GM12878 (cell line): ENCODE measurements around the gene ZNF32. TPM values are rescaled to one million over a fixed set of nuclear protein-coding genes. Genes with fewer than 3 reads are reported as not detected.

Source experiments
- ATAC-seq: fragments of 200-7000 bp; cut with Tn5 transposase; 3 replicates; pipeline ENCODE4 v1.9.1; 2020; ENCODE audit warnings: mild to moderate bottlenecking, moderate library complexity
- BruUV-seq: library from RNA; stranded (reverse); fragments of 400-500 nt; replicated peaks from 2 replicates; lab custom pipeline; 2021; lab: Mats Ljungman, UMichigan
- CTCF ChIA-PET: fragments of 300-600 bp; sonication (Branson Sonifier 250); formaldehyde crosslinking; extraction: SDS; loops from one replicate; lab custom pipeline; 2021; ENCODE audit warnings: inconsistent platforms; lab: Yijun Ruan, JAX
- POLR2A ChIA-PET: fragments of 350-600 bp; formaldehyde crosslinking; extraction: SDS; loops from one replicate; lab custom pipeline; 2021; ENCODE audit warnings: inconsistent platforms; lab: Charles Lee
- RAD21 ChIA-PET: fragments of 300-600 bp; sonication (Branson Sonifier 250); formaldehyde crosslinking; loops from one replicate; lab custom pipeline; 2023; ENCODE audit warnings: antibody characterized with exemption; ENCODE audit not compliant: unreplicated experiment; lab: Charles Lee
- SMC1A ChIA-PET: fragments of 300-600 bp; sonication (Branson Sonifier 250); formaldehyde crosslinking; loops from one replicate; lab custom pipeline; 2023; ENCODE audit not compliant: unreplicated experiment, uncharacterized antibody; lab: Charles Lee
- DNase-seq: peaks from one replicate; pipeline ENCODE4 v3.0.0-alpha.2; 2011; ENCODE audit warnings: low read depth, low spot score
- FAIRE-seq: peaks from 3 replicates; lab custom pipeline; 2011; peaks lifted over from hg19 to GRCh38; lab: Jason Lieb, UNC
- H2AFZ ChIP-seq: 2 replicates; pipeline ENCODE4 v1.6.0; 2011; ENCODE audit warnings: low read depth, low read length, control low read depth; ENCODE audit not compliant: control insufficient read depth
- H3K27ac ChIP-seq: 2 replicates; pipeline ENCODE4 v1.5.1; 2011; ENCODE audit warnings: control low read depth; ENCODE audit not compliant: control insufficient read depth, insufficient read depth
- H3K27me3 ChIP-seq, 2 experiments: replicated peaks in 1 of 2; 2 replicates each; pipeline versions ENCODE4 v1.6.0 to v1.6.1; 2011; ENCODE audit warnings: low read length in 1 of 2; ENCODE audit not compliant: control insufficient read depth in 2 of 2, insufficient read depth in 2 of 2
- H3K36me3 ChIP-seq, 2 experiments: 2 replicates each; pipeline ENCODE4 v1.5.1; 2011; ENCODE audit warnings: low read length in 1 of 2; ENCODE audit not compliant: control insufficient read depth in 2 of 2, insufficient read depth in 2 of 2
- H3K4me1 ChIP-seq: 2 replicates; pipeline ENCODE4 v1.6.1; 2011; ENCODE audit warnings: mild to moderate bottlenecking, low read length, moderate library complexity, mixed read lengths; ENCODE audit not compliant: control insufficient read depth, insufficient read depth
- H3K4me2 ChIP-seq: 2 replicates; pipeline ENCODE4 v1.6.0; 2011; ENCODE audit warnings: control low read depth; ENCODE audit not compliant: control insufficient read depth, insufficient read depth
- H3K4me3 ChIP-seq: fragments of 200-600 bp; sonication (generic); 2 replicates; pipeline ENCODE4 v1.5.1; 2016
- H3K79me2 ChIP-seq: 2 replicates; pipeline ENCODE4 v1.6.0; 2011; ENCODE audit warnings: low read length; ENCODE audit not compliant: control insufficient read depth, insufficient read depth
- H3K9ac ChIP-seq: 2 replicates; pipeline ENCODE4 v1.8.0; 2011; ENCODE audit warnings: low read length, control low read depth, mixed read lengths; ENCODE audit not compliant: control insufficient read depth, insufficient read depth
- H3K9me3 ChIP-seq: replicated peaks from 3 replicates; pipeline ENCODE4 v1.5.1; 2011; ENCODE audit warnings: mild to moderate bottlenecking, low read length; ENCODE audit not compliant: control insufficient read depth, insufficient read depth
- H4K20me1 ChIP-seq: 2 replicates; pipeline ENCODE4 v1.6.0; 2011; ENCODE audit not compliant: control insufficient read depth, insufficient read depth
- BCLAF1 ChIP-seq: fragments of 450-650 bp; IDR thresholded peaks from 2 replicates; pipeline ENCODE4 v1.6.1; 2017; ENCODE audit warnings: antibody characterized with exemption, mild to moderate bottlenecking, moderate library complexity
- EED ChIP-seq: sonication (generic); IDR thresholded peaks from 2 replicates; pipeline ENCODE4 v1.6.1; 2016; ENCODE audit warnings: antibody characterized with exemption, low read depth
- IKZF1 ChIP-seq: fragments of 450-650 bp; conservative IDR thresholded peaks from 2 replicates; pipeline ENCODE4 v1.6.1; 2017; ENCODE audit warnings: antibody characterized with exemption, mild to moderate bottlenecking
- MTA2 ChIP-seq: fragments of 450-650 bp; IDR thresholded peaks from 2 replicates; pipeline ENCODE4 v1.6.1; 2016; ENCODE audit warnings: low read depth, mild to moderate bottlenecking, moderate library complexity
- NRF1 ChIP-seq: conservative IDR thresholded peaks from 2 replicates; pipeline ENCODE4 v1.6.1; 2011; ENCODE audit warnings: mild to moderate bottlenecking, low read depth, low read length, improper control_type of control experiment
- SMARCA5 ChIP-seq: fragments of 450-650 bp; IDR thresholded peaks from 2 replicates; pipeline ENCODE4 v1.6.1; 2017; ENCODE audit warnings: mild to moderate bottlenecking
- STAT1 ChIP-seq: fragments of 450-650 bp; conservative IDR thresholded peaks from 2 replicates; pipeline ENCODE4 v1.6.1; 2014; ENCODE audit warnings: antibody characterized with exemption, mild to moderate bottlenecking
- USF2 ChIP-seq: IDR thresholded peaks from 2 replicates; pipeline ENCODE4 v1.6.1; 2011; ENCODE audit warnings: low read depth, low read length, improper control_type of control experiment, borderline replicate concordance
- ZNF207 ChIP-seq: fragments of 450-650 bp; IDR thresholded peaks from 2 replicates; pipeline ENCODE4 v1.6.1; 2014; ENCODE audit warnings: antibody characterized with exemption, mild to moderate bottlenecking, borderline replicate concordance
- WGBS: methylation state at CpG from one replicate; pipeline ENCODE4 v1.1.6; 2016; ENCODE audit warnings: low lambda C conversion rate; ENCODE audit not compliant: insufficient replicate concordance, insufficient coverage; ENCODE audit errors: missing lambda C conversion rate; 5-methylcytosine and 5-hydroxymethylcytosine counted together
- in situ Hi-C: fragments of 300-500 bp; cut with MboI; formaldehyde crosslinking; loops from 9 replicates; pipeline ENCODE4 v1.14.3; 2018; ENCODE audit warnings: mixed read lengths
- intact Hi-C: fragments of 100-400 bp; cut with micrococcal nuclease; formaldehyde crosslinking; loops from one replicate; pipeline ENCODE4 v1.14.2; 2022; ENCODE audit not compliant: unreplicated experiment
- polyA plus RNA-seq, 11 experiments: library from polyadenylated mRNA; depleted of rRNA in 4 of 11; unstranded in 6 of 11; stranded (reverse) in 5 of 11; fragments of >200 nt; fragmentation: Nextera tagmentation in 4 of 11; fragmentation: Illumina TruSeq in 1 of 11; extraction: Ambion mirVana in 4 of 11; extraction: Trizol in 1 of 11; gene quantifications; 1 replicate in 1 of 11; 2 replicates in 10 of 11; pipeline versions ENCODE4 v1.2.1 to v1.2.3, GENCODE V29; 2011 to 2016; ENCODE audit warnings: inconsistent platforms in 2 of 11, missing spikeins in 2 of 11, low read depth in 1 of 11
- total RNA-seq, 4 experiments: library from RNA; depleted of rRNA in 3 of 4; stranded (reverse); fragments of >200 nt in 3 of 4; fragmentation: Illumina TruSeq in 1 of 4; extraction: Trizol in 1 of 4; gene quantifications; 2 replicates each; pipeline versions ENCODE4 v1.2.1 to v1.2.3, GENCODE V29; 2013 to 2021
- TF ChIP-seq, protein P1 (sequence below): IDR thresholded peaks from 2 replicates; pipeline ENCODE4 v1.6.1; 2012; ENCODE audit warnings: improper control_type of control experiment, low read depth, low read length; ENCODE audit not compliant: insufficient replicate concordance
- TF ChIP-seq, protein P2 (sequence below): fragments of 450-650 bp; IDR thresholded peaks from 2 replicates; pipeline ENCODE4 v1.6.1; 2016; ENCODE audit warnings: mild to moderate bottlenecking
- TF ChIP-seq, protein P3 (sequence below): IDR thresholded peaks from 2 replicates; pipeline ENCODE4 v1.6.1; 2011; ENCODE audit warnings: borderline replicate concordance, low read depth, mild to moderate bottlenecking, moderate library complexity, low read length; ENCODE audit not compliant: insufficient read depth, poor library complexity, severe bottlenecking

Gene ZNF32
- total and polyA plus RNA-seq, 10 of the 15 experiments (the other 5 are each of a cell fraction or from before 2014, with no cell fraction given) = 1.9 to 23.0 (median 3.4) TPM

GRCh38 chr10:43673471-43673870 is 24.8 kb upstream of the ZNF32 start:
- DNase-seq (no peak), ATAC-seq (no peak), FAIRE-seq (no peak)
- Histone ChIP-seq H3K27me3 (no peaks in the 10 kb centered on the region; a peak in 1 of 4 replicates), H3K36me3 (no peaks in the 10 kb centered on the region), H3K4me3 (no peak overlapping the region), H3K79me2 (no peaks in the 10 kb centered on the region), H3K4me2 (no peak overlapping the region), H2AFZ (no peak overlapping the region), H3K4me1 (no peaks in the 10 kb centered on the region), H3K9ac (no peak overlapping the region), H3K27ac (no peak overlapping the region), H3K9me3 (no peaks in the 10 kb centered on the region), H4K20me1 (no peaks in the 10 kb centered on the region)
- no TSS peak for BruUV-seq
- CTCF ChIA-PET = interaction anchor here (0.5 to 3.5 kb wide), 7 partner anchors 9 to 1333 kb away, joined by 3 to 19 read pairs (median 6); partner anchors contain the start of gene CXCL12
- SMC1A ChIA-PET = interaction anchor here (1.1 to 2.6 kb wide), 4 partner anchors 10 to 713 kb away, joined by 3 to 10 read pairs (median 5); no protein-coding TSS in a partner anchor
- RAD21 ChIA-PET = interaction anchor here (0.6 to 1.9 kb wide), 4 partner anchors 9 to 663 kb away, joined by 3 to 6 read pairs (median 4); no protein-coding TSS in a partner anchor
- in situ Hi-C loops = loop anchor here (5.0 kb wide), 2 partner anchors 714 to 1189 kb away; partner anchors contain the start of gene CXCL12
- WGBS = 20% methylated on average over 7 of the region's 7 CpGs
- POLR2A ChIA-PET = no interaction called here
- intact Hi-C loops = loop anchor here (5.0 kb wide), 1 partner anchor 639 kb away; no protein-coding TSS in a partner anchor
- no peak for TF ChIP-seq SMARCA5
- no peak for TF ChIP-seq STAT1
- TF ChIP-seq USF2 = no peak
- TF ChIP-seq MTA2 = no peak
- TF ChIP-seq, protein P1, sequence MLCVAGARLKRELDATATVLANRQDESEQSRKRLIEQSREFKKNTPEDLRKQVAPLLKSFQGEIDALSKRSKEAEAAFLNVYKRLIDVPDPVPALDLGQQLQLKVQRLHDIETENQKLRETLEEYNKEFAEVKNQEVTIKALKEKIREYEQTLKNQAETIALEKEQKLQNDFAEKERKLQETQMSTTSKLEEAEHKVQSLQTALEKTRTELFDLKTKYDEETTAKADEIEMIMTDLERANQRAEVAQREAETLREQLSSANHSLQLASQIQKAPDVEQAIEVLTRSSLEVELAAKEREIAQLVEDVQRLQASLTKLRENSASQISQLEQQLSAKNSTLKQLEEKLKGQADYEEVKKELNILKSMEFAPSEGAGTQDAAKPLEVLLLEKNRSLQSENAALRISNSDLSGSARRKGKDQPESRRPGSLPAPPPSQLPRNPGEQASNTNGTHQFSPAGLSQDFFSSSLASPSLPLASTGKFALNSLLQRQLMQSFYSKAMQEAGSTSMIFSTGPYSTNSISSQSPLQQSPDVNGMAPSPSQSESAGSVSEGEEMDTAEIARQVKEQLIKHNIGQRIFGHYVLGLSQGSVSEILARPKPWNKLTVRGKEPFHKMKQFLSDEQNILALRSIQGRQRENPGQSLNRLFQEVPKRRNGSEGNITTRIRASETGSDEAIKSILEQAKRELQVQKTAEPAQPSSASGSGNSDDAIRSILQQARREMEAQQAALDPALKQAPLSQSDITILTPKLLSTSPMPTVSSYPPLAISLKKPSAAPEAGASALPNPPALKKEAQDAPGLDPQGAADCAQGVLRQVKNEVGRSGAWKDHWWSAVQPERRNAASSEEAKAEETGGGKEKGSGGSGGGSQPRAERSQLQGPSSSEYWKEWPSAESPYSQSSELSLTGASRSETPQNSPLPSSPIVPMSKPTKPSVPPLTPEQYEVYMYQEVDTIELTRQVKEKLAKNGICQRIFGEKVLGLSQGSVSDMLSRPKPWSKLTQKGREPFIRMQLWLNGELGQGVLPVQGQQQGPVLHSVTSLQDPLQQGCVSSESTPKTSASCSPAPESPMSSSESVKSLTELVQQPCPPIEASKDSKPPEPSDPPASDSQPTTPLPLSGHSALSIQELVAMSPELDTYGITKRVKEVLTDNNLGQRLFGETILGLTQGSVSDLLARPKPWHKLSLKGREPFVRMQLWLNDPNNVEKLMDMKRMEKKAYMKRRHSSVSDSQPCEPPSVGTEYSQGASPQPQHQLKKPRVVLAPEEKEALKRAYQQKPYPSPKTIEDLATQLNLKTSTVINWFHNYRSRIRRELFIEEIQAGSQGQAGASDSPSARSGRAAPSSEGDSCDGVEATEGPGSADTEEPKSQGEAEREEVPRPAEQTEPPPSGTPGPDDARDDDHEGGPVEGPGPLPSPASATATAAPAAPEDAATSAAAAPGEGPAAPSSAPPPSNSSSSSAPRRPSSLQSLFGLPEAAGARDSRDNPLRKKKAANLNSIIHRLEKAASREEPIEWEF = no peak
- TF ChIP-seq, protein P2, sequence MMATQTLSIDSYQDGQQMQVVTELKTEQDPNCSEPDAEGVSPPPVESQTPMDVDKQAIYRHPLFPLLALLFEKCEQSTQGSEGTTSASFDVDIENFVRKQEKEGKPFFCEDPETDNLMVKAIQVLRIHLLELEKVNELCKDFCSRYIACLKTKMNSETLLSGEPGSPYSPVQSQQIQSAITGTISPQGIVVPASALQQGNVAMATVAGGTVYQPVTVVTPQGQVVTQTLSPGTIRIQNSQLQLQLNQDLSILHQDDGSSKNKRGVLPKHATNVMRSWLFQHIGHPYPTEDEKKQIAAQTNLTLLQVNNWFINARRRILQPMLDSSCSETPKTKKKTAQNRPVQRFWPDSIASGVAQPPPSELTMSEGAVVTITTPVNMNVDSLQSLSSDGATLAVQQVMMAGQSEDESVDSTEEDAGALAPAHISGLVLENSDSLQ = no peak
- TF ChIP-seq IKZF1 = no peak
- no peak for TF ChIP-seq NRF1
- TF ChIP-seq ZNF207 = no peak
- TF ChIP-seq EED = no peak
- TF ChIP-seq, protein P3, sequence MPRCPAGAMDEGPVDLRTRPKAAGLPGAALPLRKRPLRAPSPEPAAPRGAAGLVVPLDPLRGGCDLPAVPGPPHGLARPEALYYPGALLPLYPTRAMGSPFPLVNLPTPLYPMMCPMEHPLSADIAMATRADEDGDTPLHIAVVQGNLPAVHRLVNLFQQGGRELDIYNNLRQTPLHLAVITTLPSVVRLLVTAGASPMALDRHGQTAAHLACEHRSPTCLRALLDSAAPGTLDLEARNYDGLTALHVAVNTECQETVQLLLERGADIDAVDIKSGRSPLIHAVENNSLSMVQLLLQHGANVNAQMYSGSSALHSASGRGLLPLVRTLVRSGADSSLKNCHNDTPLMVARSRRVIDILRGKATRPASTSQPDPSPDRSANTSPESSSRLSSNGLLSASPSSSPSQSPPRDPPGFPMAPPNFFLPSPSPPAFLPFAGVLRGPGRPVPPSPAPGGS = no peak
- TF ChIP-seq BCLAF1 = no peak
